Ramos (cell line): ENCODE measurements around the gene SCYGR6.

Experiments used
- in situ Hi-C: fragments of 300-500 bp; cut with MboI; formaldehyde crosslinking; loops from one replicate; pipeline ENCODE4 v1.14.3; 2022; ENCODE audit warnings: low sequenced_read_pairs; ENCODE audit not compliant: unreplicated experiment

Gene SCYGR6

DNA sequence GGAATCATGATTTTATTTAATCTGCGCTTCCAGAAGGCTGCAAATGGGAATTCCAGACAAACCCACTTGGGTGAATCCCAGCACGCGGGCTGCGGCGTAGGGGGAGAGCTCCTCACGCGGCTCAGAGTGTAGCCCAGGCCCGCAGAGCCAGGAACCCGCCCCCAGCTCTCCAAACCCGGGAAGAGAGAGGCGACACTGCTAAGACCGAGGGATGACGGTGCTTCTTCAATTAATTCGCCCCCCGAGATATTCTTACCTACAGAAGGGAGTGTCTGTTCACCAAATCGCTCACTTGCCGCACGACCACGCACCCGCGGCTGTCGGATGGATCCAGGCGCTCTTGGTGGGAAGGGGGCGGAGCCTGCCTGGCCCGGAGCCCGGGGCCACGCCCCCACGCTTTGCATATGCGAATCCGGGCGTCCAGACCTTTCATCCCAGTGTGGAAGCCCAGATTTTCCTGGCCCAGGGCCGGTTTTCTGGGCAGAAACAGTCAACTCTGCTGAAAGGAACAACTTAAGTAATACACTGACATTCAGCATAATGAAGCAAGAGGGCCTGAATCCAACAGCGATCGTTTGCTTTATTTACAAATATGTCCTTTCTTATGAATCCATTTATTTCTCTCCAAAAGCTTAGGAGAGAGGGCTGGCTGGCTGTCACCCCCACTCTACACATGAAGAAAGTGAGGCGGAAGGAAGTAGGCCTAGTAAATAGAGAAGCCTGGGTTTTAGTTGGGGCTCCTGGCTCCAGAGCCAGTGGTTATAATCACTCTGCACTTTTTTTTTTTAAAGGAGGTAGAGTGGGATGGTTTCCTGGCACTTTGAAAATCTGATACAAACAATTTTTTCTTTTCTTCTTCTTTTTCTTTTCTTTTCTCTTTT, 6.6 kb downstream of the SCYGR6 start, which contains the start of gene SLC19A3:
TSS of gene SLC19A3 (minus strand) at position 342 of the 881 bp plus-strand sequence. CDS start 15,710 bp downstream, outside the sequence.
- in situ Hi-C loops, result no loop called here

DNA sequence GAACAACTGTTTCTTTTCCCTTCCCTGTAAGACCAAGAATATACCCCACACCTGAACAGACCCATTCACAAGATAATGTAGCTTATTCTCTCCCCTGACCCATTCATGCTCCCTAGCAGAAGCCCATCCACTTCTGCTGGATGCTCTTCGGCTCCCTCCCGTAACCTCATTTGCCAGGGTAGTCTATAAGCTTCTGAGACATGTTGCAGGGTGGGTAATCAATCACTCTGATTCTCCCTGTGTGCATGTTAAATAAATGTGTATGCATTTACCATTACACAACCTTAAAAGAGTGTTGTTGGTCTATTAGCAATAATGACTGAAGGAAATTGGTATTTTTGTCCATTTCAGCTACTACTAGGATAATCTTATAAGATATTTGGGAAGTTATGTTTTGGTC, 8.1 kb downstream of the SCYGR6 start:
- in situ Hi-C loops, result no loop called here

DNA sequence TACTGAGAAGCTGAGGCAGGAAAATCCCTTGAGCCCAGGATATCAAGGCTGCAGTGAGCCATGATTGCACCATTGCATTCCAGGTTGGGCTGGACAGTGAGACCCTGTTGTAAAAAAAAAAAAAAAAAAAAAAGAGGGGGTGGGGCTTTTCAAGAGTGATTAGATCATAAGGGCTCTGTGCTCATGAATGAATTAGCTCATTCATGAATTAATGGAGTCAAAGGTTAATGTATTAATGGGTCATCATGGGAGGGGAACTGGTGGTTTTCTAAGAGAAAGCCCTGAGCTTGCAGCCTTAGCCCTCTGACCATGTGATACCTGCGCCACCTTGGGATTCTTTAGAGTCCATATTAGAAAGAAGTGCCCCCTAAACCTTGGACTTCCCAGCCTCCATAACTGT, 11.3 kb downstream of the SCYGR6 start:
- in situ Hi-C loops, result no loop called here

DNA sequence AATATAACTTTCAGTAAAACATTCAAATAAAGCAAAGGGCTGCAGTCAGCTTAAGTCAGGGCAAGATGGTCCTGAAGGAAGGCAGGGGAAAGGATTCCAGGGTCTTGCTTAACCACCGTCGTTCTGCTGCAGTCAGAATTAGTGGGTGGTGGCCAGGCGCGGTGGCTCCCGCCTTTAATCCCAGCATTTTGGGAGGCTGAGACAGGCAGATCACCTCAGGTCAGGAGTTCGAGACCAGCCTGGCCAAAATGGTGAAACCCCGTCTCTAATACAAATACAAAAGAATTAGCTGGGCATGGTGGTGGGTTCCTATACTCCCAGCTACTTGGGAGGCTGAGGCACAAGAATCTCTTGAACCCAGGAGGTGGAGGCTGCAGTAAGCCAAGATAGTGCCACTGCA, 13.6 kb downstream of the SCYGR6 start:
- in situ Hi-C loops, result no loop called here

DNA sequence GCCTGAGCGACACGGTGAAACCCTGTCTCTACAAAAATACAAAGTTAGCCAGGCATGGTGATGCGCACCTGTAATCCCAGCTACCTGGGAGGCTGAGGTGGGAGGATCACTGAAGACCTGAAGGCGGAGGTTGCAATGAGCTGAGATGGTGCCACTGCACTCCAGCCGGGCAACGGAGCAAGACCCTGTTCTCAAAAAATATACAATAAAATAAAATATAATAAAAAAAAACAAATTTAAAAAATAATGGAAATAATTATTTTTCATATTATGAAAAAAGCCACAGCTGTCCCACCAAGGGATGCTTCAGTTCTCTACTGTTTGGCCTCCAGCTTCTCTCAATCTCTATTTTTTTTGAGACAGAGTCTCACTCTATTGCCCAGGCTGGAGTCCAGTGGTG, 17.2 kb downstream of the SCYGR6 start:
- in situ Hi-C loops, result no loop called here

DNA sequence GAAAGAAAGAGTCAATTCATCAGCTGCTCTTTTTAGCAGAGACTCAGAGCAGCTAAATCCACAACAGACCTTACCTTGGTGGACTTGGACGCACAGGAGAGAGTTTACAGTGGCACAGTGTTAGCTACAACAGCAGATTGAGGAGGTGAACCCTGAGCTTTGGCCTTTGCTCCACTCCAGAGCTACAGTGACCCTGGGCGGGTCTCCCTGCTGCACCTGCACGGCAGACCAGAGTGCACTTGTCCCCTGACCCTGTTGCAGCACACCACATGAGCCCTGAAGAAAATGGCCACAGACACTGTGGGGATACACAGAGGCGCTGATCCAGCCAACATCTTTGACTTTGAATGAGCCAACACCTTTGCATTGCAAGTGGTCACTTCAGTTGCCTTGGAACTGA, 17.7 kb downstream of the SCYGR6 start:
- in situ Hi-C loops, result no loop called here

DNA sequence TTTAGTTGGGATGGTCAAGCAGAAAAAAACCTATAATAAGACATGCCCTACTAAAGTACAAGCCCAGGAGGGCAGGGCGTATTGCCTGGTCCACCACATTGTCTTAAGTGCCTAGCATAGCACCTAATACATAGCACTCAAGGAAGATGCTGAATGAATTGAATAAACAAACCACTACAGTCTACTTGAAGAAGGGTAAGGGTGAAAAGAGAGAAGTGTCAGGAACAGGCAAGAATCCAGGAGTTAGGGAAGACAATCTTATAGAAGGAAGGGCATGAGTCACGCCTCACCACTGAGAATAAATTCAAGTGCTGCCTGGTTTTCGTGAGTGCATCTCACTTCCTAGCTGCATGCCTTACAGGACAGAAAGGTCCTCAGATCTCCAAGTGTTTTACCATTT, 20.6 kb downstream of the SCYGR6 start:
- in situ Hi-C loops, result no loop called here

DNA sequence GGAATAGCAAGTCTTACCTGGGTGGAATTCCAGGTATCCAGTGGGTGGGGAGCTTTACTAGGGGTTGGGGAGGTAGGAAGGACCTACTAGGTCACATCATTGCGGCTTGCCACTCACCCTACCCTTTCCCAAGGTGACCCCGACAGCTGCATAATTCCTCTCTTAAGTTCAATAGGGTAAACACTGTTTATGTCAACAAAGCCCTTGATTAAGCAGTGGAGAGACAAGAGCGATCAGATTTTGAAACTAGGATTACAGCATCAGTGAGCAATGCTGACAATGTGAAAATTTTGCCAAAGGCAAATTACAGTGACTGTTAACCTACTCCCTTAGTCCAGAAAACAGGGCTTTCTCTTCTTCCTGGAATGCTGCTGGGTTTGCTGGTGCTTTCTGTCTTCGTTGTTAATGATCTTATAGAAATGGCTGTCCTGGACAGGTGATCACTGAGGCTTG, 21.3 kb downstream of the SCYGR6 start:
- in situ Hi-C loops, result no loop called here

DNA sequence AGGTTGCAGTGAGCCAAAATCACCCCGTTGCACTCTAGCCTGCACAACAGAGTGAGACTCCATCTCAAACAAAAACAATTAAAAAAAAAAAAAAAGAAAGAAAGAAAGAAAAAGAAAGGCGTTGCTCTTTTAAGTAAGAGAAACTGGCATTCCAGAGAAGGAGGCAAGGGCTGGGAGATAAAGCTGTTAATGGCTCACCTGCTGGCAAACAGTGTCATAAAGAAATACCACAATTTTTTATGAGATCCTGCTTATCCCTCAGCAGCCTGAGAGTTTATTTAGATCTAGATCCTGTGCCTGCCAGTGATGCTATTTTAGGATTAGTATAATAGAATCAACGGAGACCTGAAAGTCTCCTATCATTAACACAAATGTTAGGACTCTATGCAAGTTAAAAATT, 23.0 kb downstream of the SCYGR6 start:
- in situ Hi-C loops, result no loop called here

DNA sequence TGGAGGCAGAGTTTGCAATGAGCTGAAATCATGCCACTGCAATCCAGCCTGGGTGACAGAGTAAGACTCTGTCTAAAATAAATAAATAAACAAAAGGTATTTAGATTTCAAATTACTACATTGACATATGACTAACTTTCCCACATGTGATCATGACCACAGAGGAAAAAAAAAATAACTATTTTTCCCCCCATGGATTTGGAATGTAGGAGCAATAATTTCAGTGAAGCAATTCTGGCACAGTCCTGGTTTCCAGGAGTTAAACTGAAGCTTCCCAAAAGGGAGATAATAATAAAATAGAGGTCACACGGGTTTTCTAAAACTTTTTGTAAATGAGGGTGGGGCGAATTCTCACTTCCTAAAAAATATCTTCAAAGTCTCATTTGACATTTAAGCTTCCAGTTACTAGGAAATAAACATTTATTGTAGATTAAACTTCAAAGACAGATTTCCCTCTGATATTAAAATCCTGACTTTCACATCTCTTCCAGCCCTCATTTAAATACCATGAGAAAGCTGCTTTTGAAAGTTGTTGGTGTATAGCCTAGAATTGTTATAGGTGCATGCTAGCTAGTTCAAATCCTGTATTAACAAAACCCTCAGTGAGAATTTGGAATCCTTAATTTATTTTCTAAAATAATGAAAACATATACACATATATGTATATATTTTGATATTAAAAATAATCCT, 27.4 kb downstream of the SCYGR6 start:
- in situ Hi-C loops, result no loop called here

DNA sequence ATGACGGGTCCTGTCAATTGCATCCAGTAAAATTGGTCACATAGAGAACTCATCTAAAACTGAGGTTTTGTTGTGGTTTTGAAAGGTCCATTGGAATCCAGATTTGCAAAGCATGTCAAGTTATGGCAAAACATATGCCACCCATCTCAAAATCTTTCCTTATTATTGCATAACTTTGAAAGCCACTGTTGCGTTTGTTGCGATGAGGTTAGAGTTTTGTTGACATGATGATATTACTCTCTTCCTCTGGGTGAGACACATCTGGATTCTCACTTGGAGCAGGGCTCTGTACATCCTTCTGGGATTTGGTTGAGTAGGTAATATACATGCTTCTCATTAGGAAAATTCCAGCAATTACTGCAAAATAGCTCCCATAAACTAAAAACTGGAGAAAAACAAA, 37.4 kb downstream of the SCYGR6 start:
- in situ Hi-C loops, result no loop called here

DNA sequence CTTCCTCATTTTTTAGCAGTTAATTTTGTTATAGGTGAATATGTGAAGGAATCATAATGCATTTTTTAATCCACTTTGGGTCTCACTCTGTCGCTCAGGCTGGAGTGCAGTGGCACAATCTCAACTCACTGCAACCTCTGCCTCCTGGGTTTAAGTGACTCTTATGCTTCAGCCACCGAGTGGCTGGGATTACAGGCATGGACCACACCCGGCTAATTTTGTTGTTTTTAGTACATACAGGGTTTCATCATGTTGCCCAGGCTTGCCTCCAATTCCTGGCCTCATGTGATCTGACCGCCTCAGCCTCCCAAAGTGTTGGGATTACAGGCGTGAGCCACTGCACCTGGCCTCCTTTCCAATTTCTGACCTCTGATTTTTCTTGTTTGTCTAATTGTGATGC, 40.3 kb downstream of the SCYGR6 start:
- in situ Hi-C loops, result no loop called here

DNA sequence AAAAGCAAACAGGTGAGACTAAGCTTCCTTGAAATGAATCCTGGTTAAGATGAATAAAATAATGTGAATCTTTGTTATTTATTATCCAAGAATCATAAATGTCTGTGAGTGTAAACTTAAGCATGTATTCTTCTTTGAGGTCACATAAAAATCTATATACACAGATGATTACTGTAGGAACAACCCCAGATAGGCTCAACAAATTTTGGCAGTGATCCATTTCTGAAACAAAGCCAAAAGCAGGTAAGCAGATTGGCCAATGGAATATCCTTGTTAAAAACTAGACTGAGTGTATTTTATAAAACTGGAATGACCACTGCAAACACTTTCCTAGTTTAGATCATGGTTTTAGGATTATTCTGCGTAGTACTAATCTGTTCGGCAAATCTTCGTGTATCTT, 46.6 kb downstream of the SCYGR6 start:
- in situ Hi-C loops, result no loop called here

DNA sequence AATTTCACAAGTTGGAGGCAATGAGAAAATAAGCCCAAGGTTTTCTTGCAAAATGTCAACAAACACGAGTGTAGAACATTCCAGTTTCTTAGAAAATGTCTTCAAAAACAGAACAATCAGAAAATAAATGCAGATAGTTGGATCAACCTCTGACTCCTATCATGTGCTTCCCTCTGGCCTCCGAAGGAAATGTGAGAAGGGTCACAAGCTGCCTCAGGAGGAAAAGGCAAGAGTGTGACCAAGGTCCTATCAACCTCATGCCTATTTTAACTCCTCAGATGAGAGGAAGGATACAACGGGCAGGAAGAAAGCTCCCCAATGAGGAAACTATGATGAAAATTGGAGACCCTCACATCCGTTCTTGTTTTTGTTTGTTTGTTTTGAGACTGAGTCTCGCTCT, 50.1 kb downstream of the SCYGR6 start:
- in situ Hi-C loops, result no loop called here
